HCT116 (cell line): ENCODE results near the gene SUPT3H. TPM values are rescaled to one million over a fixed set of nuclear protein-coding genes. Genes with fewer than 3 reads are reported as not detected.

Source experiments
- ATAC-seq: fragments of 200-7000 bp; cut with Tn5 transposase; 2 replicates; pipeline ENCODE4 v1.9.1; 2020; ENCODE audit warnings: mild to moderate bottlenecking, moderate library complexity
- BruUV-seq: library from RNA; stranded (reverse); fragments of 400-500 nt; replicated peaks from 2 replicates; lab custom pipeline; 2021; lab: Mats Ljungman, UMichigan
- CTCF ChIA-PET: fragments of 300-600 bp; sonication (Branson Sonifier 250); formaldehyde crosslinking; loops from one replicate; lab custom pipeline; 2021; ENCODE audit warnings: antibody characterized with exemption; lab: Charles Lee
- POLR2A ChIA-PET: fragments of 300-600, 350-600 bp; sonication (Branson Sonifier 250); formaldehyde crosslinking; loops from one replicate; lab custom pipeline; 2021; ENCODE audit warnings: antibody characterized with exemption; lab: Charles Lee
- RAD21 ChIA-PET, 2 experiments: fragments of 300-600 bp; sonication (Branson Sonifier 250); formaldehyde crosslinking; loops; one replicate each; lab custom pipeline; 2023; ENCODE audit warnings: low total read pairs in 2 of 2; ENCODE audit not compliant: uncharacterized antibody in 2 of 2, unreplicated experiment in 2 of 2, low non-redundant PET in 1 of 2; lab: Charles Lee
- DNase-seq: peaks from one replicate; pipeline ENCODE4 v3.0.0-alpha.2; 2010; ENCODE audit warnings: low read depth, low spot score
- H2AFZ ChIP-seq: fragments of 200-600 bp; shearing (Covaris generic), sonication (generic); 2 replicates; pipeline ENCODE4 v1.6.1; 2017; ENCODE audit warnings: low read depth, mixed run types, mixed read lengths, antibody characterized with exemption, low read length; ENCODE audit not compliant: poor library complexity, severe bottlenecking
- H3K27ac ChIP-seq: 2 replicates; pipeline ENCODE4 v1.5.1; 2012; ENCODE audit warnings: low read depth, low read length
- H3K27me3 ChIP-seq: fragments of 200-600 bp; sonication (generic); 2 replicates; pipeline ENCODE4 v1.6.1; 2016; ENCODE audit warnings: mixed run types, low read length, mixed read lengths; ENCODE audit not compliant: insufficient read depth
- H3K36me3 ChIP-seq, 2 experiments: fragments of 200-500 bp in 1 of 2; fragments of 200-600 bp in 1 of 2; sonication (Bioruptor generic) in 1 of 2; sonication (generic) in 1 of 2; 2 replicates each; pipeline versions ENCODE4 v1.5.1 to v1.6.1; 2014 to 2016; ENCODE audit warnings: low read length in 2 of 2, inconsistent platforms in 1 of 2, mixed read lengths in 1 of 2, mixed run types in 1 of 2; ENCODE audit not compliant: insufficient read depth in 2 of 2, control insufficient read depth in 1 of 2
- H3K4me1 ChIP-seq, 2 experiments: fragments of 200-600 bp in 1 of 2; sonication (generic) in 1 of 2; 2 replicates each; pipeline versions ENCODE4 v1.5.1 to v1.6.1; 2012 to 2017; ENCODE audit warnings: low read length in 2 of 2, inconsistent platforms in 1 of 2, mild to moderate bottlenecking in 1 of 2, mixed read lengths in 1 of 2, mixed run types in 1 of 2, moderate library complexity in 1 of 2; ENCODE audit not compliant: insufficient read depth in 2 of 2, control insufficient read depth in 1 of 2
- H3K4me2 ChIP-seq: fragments of 200-600 bp; sonication (generic); 2 replicates; pipeline ENCODE4 v1.6.1; 2017; ENCODE audit warnings: mixed run types, low read length, mixed read lengths
- H3K4me3 ChIP-seq, 2 experiments: fragments of 200-600 bp in 1 of 2; sonication (generic) in 1 of 2; replicated peaks in 1 of 2; 2 replicates each; pipeline ENCODE4 v1.5.1; 2011 to 2016; ENCODE audit warnings: low read length in 2 of 2, control low read depth in 1 of 2, low read depth in 1 of 2, mild to moderate bottlenecking in 1 of 2, mixed read lengths in 1 of 2, mixed run types in 1 of 2
- H3K79me2 ChIP-seq: fragments of 200-600 bp; sonication (generic); 2 replicates; pipeline ENCODE4 v1.6.1; 2017; ENCODE audit warnings: mild to moderate bottlenecking, mixed run types, low read length, moderate library complexity, mixed read lengths; ENCODE audit not compliant: insufficient read depth
- H3K9ac ChIP-seq: fragments of 200-600 bp; sonication (generic); 2 replicates; pipeline ENCODE4 v1.6.1; 2016; ENCODE audit warnings: low read length, mixed read lengths
- H3K9me2 ChIP-seq: fragments of 200-600 bp; sonication (generic), shearing (Covaris generic); 2 replicates; pipeline ENCODE4 v1.6.1; 2017; ENCODE audit warnings: mixed run types, mild to moderate bottlenecking, moderate library complexity; ENCODE audit not compliant: insufficient read depth
- H3K9me3 ChIP-seq, 2 experiments: fragments of 200-500 bp in 1 of 2; fragments of 200-600 bp in 1 of 2; sonication (Bioruptor generic) in 1 of 2; sonication (generic) in 1 of 2; 2 replicates each; pipeline ENCODE4 v1.6.1; 2014 to 2017; ENCODE audit warnings: low read length in 2 of 2, mixed read lengths in 2 of 2, inconsistent platforms in 1 of 2, low read depth in 1 of 2, mild to moderate bottlenecking in 1 of 2, mixed run types in 1 of 2, moderate library complexity in 1 of 2; ENCODE audit not compliant: control insufficient read depth in 1 of 2, insufficient read depth in 1 of 2
- H4K20me1 ChIP-seq: fragments of 200-600 bp; sonication (generic), shearing (Covaris generic); 2 replicates; pipeline ENCODE4 v1.6.1; 2017; ENCODE audit warnings: mixed run types, mild to moderate bottlenecking, moderate library complexity; ENCODE audit not compliant: insufficient read depth
- CEBPB ChIP-seq: IDR thresholded peaks from 2 replicates; pipeline ENCODE4 v1.6.1; 2012; ENCODE audit warnings: low read depth
- EGR1 ChIP-seq: IDR thresholded peaks from 2 replicates; pipeline ENCODE4 v1.6.1; 2012; ENCODE audit warnings: low read depth
- ELF1 ChIP-seq: IDR thresholded peaks from 2 replicates; pipeline ENCODE4 v1.6.1; 2012; ENCODE audit warnings: low read depth, borderline replicate concordance
- EZH2phosphoT487 ChIP-seq: fragments of 200-600 bp; IDR thresholded peaks from 2 replicates; pipeline ENCODE4 v1.6.1; 2018; ENCODE audit warnings: antibody characterized with exemption, borderline replicate concordance
- FOSL1 ChIP-seq: IDR thresholded peaks from 2 replicates; pipeline ENCODE4 v1.6.1; 2012; ENCODE audit warnings: low read depth
- JUND ChIP-seq: IDR thresholded peaks from 2 replicates; pipeline ENCODE4 v1.6.1; 2012
- POLR2AphosphoS5 ChIP-seq: IDR thresholded peaks from 2 replicates; pipeline ENCODE4 v1.6.1; 2011; ENCODE audit warnings: mild to moderate bottlenecking, low read depth, low read length, moderate library complexity
- RAD21 ChIP-seq: IDR thresholded peaks from 2 replicates; pipeline ENCODE4 v1.6.1; 2012; ENCODE audit warnings: low read depth, mild to moderate bottlenecking
- SP1 ChIP-seq: IDR thresholded peaks from 2 replicates; pipeline ENCODE4 v1.6.1; 2012; ENCODE audit warnings: low read depth
- SRF ChIP-seq: IDR thresholded peaks from 2 replicates; pipeline ENCODE4 v1.6.1; 2012; ENCODE audit warnings: low read depth
- TCF7L2 ChIP-seq: IDR thresholded peaks from 2 replicates; pipeline ENCODE4 v1.7.0; 2011; ENCODE audit warnings: borderline replicate concordance, inconsistent platforms; ENCODE audit not compliant: insufficient read depth, insufficient read length; ENCODE audit errors: extremely low read depth
- YY1 ChIP-seq: IDR thresholded peaks from 2 replicates; pipeline ENCODE4 v1.6.1; 2011; ENCODE audit warnings: low read length, low read depth, moderate library complexity, mild to moderate bottlenecking; ENCODE audit not compliant: insufficient replicate concordance; ENCODE audit errors: extremely low read depth
- ZFX ChIP-seq: fragments of 450-650 bp; IDR thresholded peaks from 2 replicates; pipeline ENCODE4 v1.6.1; 2017
- intact Hi-C: fragments of 100-400 bp; cut with micrococcal nuclease; formaldehyde crosslinking; loops from 2 replicates; pipeline ENCODE4 v1.10.0; 2022
- total RNA-seq: library from RNA; stranded (reverse); gene quantifications from one replicate; pipeline ENCODE4 v1.2.1, GENCODE V29; 2021; ENCODE audit not compliant: unreplicated experiment
- TF ChIP-seq, protein P1 (sequence below): IDR thresholded peaks from 2 replicates; pipeline ENCODE4 v1.6.1; 2012; ENCODE audit warnings: low read depth
- TF ChIP-seq, protein P2 (sequence below), 3 experiments: fragments of 200-600 bp in 1 of 3; sonication (generic) in 1 of 3; IDR thresholded peaks in 2 of 3; conservative IDR thresholded peaks in 1 of 3; 2 replicates each; pipeline ENCODE4 v1.5.1; 2012 to 2017; ENCODE audit warnings: low read depth in 2 of 3, low read length in 2 of 3, antibody characterized with exemption in 1 of 3, borderline replicate concordance in 1 of 3, control low read depth in 1 of 3, mild to moderate bottlenecking in 1 of 3, mixed read lengths in 1 of 3, mixed run types in 1 of 3, moderate library complexity in 1 of 3; ENCODE audit not compliant: insufficient read depth in 1 of 3
- TF ChIP-seq, protein P3 (sequence below): IDR thresholded peaks from 2 replicates; pipeline ENCODE4 v1.6.1; 2012

Gene SUPT3H
- total RNA-seq, 1 experiment from 2014 or later = 7.4 TPM

DNA sequence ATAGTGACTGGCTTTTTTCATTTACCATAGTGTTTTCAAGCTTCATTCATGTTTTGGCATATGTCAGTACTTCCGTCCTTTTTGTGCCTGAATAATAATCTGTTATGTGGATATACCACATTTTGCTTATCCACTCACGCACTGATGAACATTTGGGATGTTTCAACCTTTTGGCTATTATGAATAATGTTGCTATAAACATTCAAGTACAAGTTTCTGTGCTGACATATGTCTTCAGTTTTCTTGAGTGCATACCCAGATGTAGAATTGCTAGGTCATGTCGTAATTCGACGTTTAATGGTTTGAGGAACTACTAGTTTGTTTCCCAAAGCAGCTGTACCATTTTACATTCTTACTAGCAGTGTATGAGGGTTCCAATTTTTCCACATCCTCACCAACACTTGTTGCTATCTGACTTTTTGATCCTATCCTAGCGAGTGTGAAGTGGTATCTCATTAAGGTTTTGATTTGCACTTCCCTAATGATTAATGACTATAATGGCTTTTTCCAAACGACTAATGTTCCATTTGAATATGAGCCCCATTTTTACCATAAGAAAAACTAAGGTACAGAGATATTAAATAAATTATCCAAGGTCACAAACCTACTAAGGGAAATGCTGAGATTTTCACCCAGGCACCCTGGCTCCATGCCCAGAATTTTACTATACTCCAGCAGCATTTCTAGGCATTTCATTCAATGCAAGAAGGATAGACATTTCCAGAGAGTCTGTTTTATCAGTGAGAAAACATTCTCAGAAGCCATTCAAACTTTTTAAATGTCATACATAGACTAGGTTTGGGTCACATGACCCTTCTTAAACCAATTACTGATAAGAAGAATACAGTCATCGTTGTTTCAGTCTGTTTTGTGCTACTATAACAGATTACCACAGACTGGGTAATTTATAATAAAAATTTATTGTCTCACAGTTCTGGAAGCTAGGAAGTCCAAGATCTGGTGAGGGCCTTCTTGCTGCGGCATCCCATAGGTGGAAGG is 120.7 kb downstream of the SUPT3H start:
- Histone ChIP-seq H3K4me2 (no peak overlapping the region), H3K4me3 (no peak overlapping the region), H4K20me1 (no peaks in the 10 kb centered on the region), H3K27me3 (no peaks in the 10 kb centered on the region), H3K36me3 (no peaks in the 10 kb centered on the region), H3K4me1 (no peaks in the 10 kb centered on the region), H3K9me2 (no peaks in the 10 kb centered on the region), H3K9ac (no peak overlapping the region), H3K27ac (no peak overlapping the region), H3K79me2 (no peaks in the 10 kb centered on the region), H2AFZ (no peak overlapping the region), H3K9me3 (no peaks in the 10 kb centered on the region)
- BruUV-seq = no TSS peak
- no peak for TF ChIP-seq FOSL1
- TF ChIP-seq, protein P1, sequence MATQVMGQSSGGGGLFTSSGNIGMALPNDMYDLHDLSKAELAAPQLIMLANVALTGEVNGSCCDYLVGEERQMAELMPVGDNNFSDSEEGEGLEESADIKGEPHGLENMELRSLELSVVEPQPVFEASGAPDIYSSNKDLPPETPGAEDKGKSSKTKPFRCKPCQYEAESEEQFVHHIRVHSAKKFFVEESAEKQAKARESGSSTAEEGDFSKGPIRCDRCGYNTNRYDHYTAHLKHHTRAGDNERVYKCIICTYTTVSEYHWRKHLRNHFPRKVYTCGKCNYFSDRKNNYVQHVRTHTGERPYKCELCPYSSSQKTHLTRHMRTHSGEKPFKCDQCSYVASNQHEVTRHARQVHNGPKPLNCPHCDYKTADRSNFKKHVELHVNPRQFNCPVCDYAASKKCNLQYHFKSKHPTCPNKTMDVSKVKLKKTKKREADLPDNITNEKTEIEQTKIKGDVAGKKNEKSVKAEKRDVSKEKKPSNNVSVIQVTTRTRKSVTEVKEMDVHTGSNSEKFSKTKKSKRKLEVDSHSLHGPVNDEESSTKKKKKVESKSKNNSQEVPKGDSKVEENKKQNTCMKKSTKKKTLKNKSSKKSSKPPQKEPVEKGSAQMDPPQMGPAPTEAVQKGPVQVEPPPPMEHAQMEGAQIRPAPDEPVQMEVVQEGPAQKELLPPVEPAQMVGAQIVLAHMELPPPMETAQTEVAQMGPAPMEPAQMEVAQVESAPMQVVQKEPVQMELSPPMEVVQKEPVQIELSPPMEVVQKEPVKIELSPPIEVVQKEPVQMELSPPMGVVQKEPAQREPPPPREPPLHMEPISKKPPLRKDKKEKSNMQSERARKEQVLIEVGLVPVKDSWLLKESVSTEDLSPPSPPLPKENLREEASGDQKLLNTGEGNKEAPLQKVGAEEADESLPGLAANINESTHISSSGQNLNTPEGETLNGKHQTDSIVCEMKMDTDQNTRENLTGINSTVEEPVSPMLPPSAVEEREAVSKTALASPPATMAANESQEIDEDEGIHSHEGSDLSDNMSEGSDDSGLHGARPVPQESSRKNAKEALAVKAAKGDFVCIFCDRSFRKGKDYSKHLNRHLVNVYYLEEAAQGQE = no peak
- no peak for TF ChIP-seq ELF1
- TF ChIP-seq SRF = no peak
- TF ChIP-seq JUND = no peak
- TF ChIP-seq, protein P2, sequence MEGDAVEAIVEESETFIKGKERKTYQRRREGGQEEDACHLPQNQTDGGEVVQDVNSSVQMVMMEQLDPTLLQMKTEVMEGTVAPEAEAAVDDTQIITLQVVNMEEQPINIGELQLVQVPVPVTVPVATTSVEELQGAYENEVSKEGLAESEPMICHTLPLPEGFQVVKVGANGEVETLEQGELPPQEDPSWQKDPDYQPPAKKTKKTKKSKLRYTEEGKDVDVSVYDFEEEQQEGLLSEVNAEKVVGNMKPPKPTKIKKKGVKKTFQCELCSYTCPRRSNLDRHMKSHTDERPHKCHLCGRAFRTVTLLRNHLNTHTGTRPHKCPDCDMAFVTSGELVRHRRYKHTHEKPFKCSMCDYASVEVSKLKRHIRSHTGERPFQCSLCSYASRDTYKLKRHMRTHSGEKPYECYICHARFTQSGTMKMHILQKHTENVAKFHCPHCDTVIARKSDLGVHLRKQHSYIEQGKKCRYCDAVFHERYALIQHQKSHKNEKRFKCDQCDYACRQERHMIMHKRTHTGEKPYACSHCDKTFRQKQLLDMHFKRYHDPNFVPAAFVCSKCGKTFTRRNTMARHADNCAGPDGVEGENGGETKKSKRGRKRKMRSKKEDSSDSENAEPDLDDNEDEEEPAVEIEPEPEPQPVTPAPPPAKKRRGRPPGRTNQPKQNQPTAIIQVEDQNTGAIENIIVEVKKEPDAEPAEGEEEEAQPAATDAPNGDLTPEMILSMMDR (IDR thresholded peaks at IDR 0.05 in 2 of 3, conservative IDR thresholded peaks at IDR 0.05 in 1 of 3; ENCODE audit: borderline replicate concordance in 1 of 3, insufficient read depth in 1 of 3, low read depth in 2 of 3, low read length in 2 of 3) = no peak
- no peak for TF ChIP-seq CEBPB
- no peak for TF ChIP-seq EZH2phosphoT487
- TF ChIP-seq POLR2AphosphoS5 = no peak
- TF ChIP-seq ZFX = no peak
- no peak for TF ChIP-seq SP1
- TF ChIP-seq EGR1 = no peak
- TF ChIP-seq YY1 = no peak
- TF ChIP-seq, protein P3, sequence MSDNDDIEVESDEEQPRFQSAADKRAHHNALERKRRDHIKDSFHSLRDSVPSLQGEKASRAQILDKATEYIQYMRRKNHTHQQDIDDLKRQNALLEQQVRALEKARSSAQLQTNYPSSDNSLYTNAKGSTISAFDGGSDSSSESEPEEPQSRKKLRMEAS = no peak
- TF ChIP-seq RAD21 = no peak
- no peak for TF ChIP-seq TCF7L2
- ATAC-seq = no peak
- no peak for DNase-seq
- intact Hi-C loops = no loop called here
- ChIA-PET RAD21 (no interaction called here), CTCF (no interaction called here), POLR2A (no interaction called here)
